H54 (cell line): Measurements from ENCODE around the gene EPB41L4B.

Experiments used
- DNase-seq: peaks from one replicate; pipeline ENCODE4 v3.0.0; 2011; ENCODE audit warnings: low spot score, mixed read lengths; ENCODE audit not compliant: insufficient read length
- FAIRE-seq: peaks from 3 replicates; lab custom pipeline; 2011; peaks lifted over from hg19 to GRCh38; lab: Jason Lieb, UNC
- POLR2A ChIP-seq: IDR thresholded peaks from 2 replicates; pipeline ENCODE4 v1.6.1; 2011; ENCODE audit warnings: low read depth, mild to moderate bottlenecking, low read length

EPB41L4B gene

GRCh38 chr9:109335929-109336328, 15.1 kb upstream of the EPB41L4B start:
- FAIRE-seq (no peak), DNase-seq (no peak)
- no peak for TF ChIP-seq POLR2A

- FAIRE-seq: no peak
- no peak for TF ChIP-seq POLR2A
- DNase-seq: no peak
These were observed 14.3 kb upstream of the EPB41L4B start for GRCh38 chr9:109335121-109335520.

GRCh38 chr9:109331353-109331752, 10.5 kb upstream of the EPB41L4B start:
- FAIRE-seq (no peak), DNase-seq (no peak)
- TF ChIP-seq POLR2A: no peak

GRCh38 chr9:109329638-109330258, 8.9 kb upstream of the EPB41L4B start:
- FAIRE-seq (no peak), DNase-seq (peak; percentile 63)
- no peak for TF ChIP-seq POLR2A

- FAIRE-seq (peak; percentile 88), DNase-seq (peak; percentile 97)
- TF ChIP-seq POLR2A: no peak
These were observed 8.2 kb upstream of the EPB41L4B start for GRCh38 chr9:109328978-109329637.

GRCh38 chr9:109325089-109325488, 4.2 kb upstream of the EPB41L4B start:
- FAIRE-seq (no peak), DNase-seq (no peak)

GRCh38 chr9:109323771-109324170, 2.9 kb upstream of the EPB41L4B start:
- TF ChIP-seq POLR2A: no peak
- FAIRE-seq: no peak
- DNase-seq: no peak

More at GRCh38 chr9:109325089-109325488, 4.2 kb upstream of the EPB41L4B start:
- TF ChIP-seq POLR2A: no peak

GRCh38 chr9:109321727-109322126, 868 bp upstream of the EPB41L4B start:
- FAIRE-seq (no peak), DNase-seq (no peak)
- TF ChIP-seq POLR2A: no peak

GRCh38 chr9:109320331-109320741, 523 bp downstream of the EPB41L4B start:
- DNase-seq (no peak), FAIRE-seq (no peak)
- no peak for TF ChIP-seq POLR2A

GRCh38 chr9:109319626-109320241, 1.1 kb downstream of the EPB41L4B start:
- DNase-seq: no peak
- no peak for TF ChIP-seq POLR2A
- FAIRE-seq: no peak

GRCh38 chr9:109319017-109319625, 1.7 kb downstream of the EPB41L4B start:
- DNase-seq (no peak), FAIRE-seq (no peak)
- no peak for TF ChIP-seq POLR2A

GRCh38 chr9:109317979-109318741, 2.7 kb downstream of the EPB41L4B start:
- FAIRE-seq: no peak
- no peak for TF ChIP-seq POLR2A
- DNase-seq: no peak

GRCh38 chr9:109317311-109317978, 3.4 kb downstream of the EPB41L4B start:
- FAIRE-seq (no peak), DNase-seq (no peak)
- no peak for TF ChIP-seq POLR2A
